ENCODE data around the gene FGFRL1. TPM values are rescaled to one million over a fixed set of nuclear protein-coding genes. Genes with fewer than 3 reads are reported as not detected.

The FGFRL1 gene
- 54.1 TPM for total RNA-seq
- long read RNA-seq, partial matches to known transcripts, result 11 of 11 reads
- long read RNA-seq, other reads (novel, unspliced or antisense), result 0 of 11 reads

GRCh38 chr4:1011022-1011665, at the start of gene FGFRL1:
Gene FGFRL1 (plus strand): TSS chr4:1011626. CDS start chr4:1012486, 860 bp downstream.
- DNase-seq (ENCODE audit: low spot score), result peak; percentile 98

- DNase-seq (ENCODE audit: low spot score), result no peak
Observed at GRCh38 chr4:962231-963208, 48.9 kb upstream of the FGFRL1 start.

- no peak for DNase-seq (ENCODE audit: low spot score)
Observed at GRCh38 chr4:963276-964225, 47.9 kb upstream of the FGFRL1 start.

- no peak for DNase-seq (ENCODE audit: low spot score)
Observed at GRCh38 chr4:964346-965025, 46.9 kb upstream of the FGFRL1 start.

GRCh38 chr4:965048-965765, 46.2 kb upstream of the FGFRL1 start:
- DNase-seq (ENCODE audit: low spot score), result no peak

GRCh38 chr4:965766-966134, 45.7 kb upstream of the FGFRL1 start:
- DNase-seq (ENCODE audit: low spot score), result no peak

GRCh38 chr4:966266-967112, 44.9 kb upstream of the FGFRL1 start:
- no peak for DNase-seq (ENCODE audit: low spot score)

- no peak for DNase-seq (ENCODE audit: low spot score)
Observed at GRCh38 chr4:967113-968104, 44.0 kb upstream of the FGFRL1 start.

GRCh38 chr4:968221-968620, 43.2 kb upstream of the FGFRL1 start:
- DNase-seq (ENCODE audit: low spot score), result no peak

- no peak for DNase-seq (ENCODE audit: low spot score)
Observed at GRCh38 chr4:968621-969394, 42.6 kb upstream of the FGFRL1 start.

- DNase-seq (ENCODE audit: low spot score), result no peak
Observed at GRCh38 chr4:970046-970745, 41.2 kb upstream of the FGFRL1 start.

- DNase-seq (ENCODE audit: low spot score), result no peak
Observed at GRCh38 chr4:970854-971520, 40.4 kb upstream of the FGFRL1 start.

- no peak for DNase-seq (ENCODE audit: low spot score)
Observed at GRCh38 chr4:971666-972500, 39.5 kb upstream of the FGFRL1 start.

- DNase-seq (ENCODE audit: low spot score), result no peak
Observed at GRCh38 chr4:972651-973424, 38.6 kb upstream of the FGFRL1 start.

All from mesenteric fat pad (tissue), 1 donor.